Stimulated activated CD8-positive, alpha-beta memory T cell treated with anti-CD3 and anti-CD28 coated beads, Interleukin-7, amount 100 ng/mL, for 48 hours (primary cell): Measurements from ENCODE around the gene STAG2.
"Not testable (repeated sequence)": the region's sequence is repeated elsewhere in the genome, so short reads cannot be mapped to it uniquely, and the experiment has no call there.

Source experiments
- DNase-seq, 2 donors: peaks; one replicate each; pipeline ENCODE4 v3.0.0-alpha.2; 2020; ENCODE audit warnings: low read depth in 1 of 2; ENCODE audit errors: extremely low read depth in 1 of 2

Gene STAG2

GRCh38 chrX:124030520-124030919 lies 69.0 kb downstream of the STAG2 start:
- no peak for DNase-seq

GRCh38 chrX:124033821-124034220 lies 72.3 kb downstream of the STAG2 start:
- DNase-seq: no peak

- no peak for DNase-seq
These were observed 74.2 kb downstream of the STAG2 start for GRCh38 chrX:124035657-124036056.

- no peak for DNase-seq
These were observed 80.5 kb downstream of the STAG2 start for GRCh38 chrX:124042042-124042441.

- no peak for DNase-seq
These were observed 83.6 kb downstream of the STAG2 start for GRCh38 chrX:124045109-124045508.

- DNase-seq: not testable (repeated sequence)
These were observed 122.9 kb downstream of the STAG2 start for GRCh38 chrX:124084417-124084816.

- DNase-seq: no peak
These were observed 123.6 kb downstream of the STAG2 start for GRCh38 chrX:124085063-124085462.

GRCh38 chrX:124086411-124086810 lies 124.9 kb downstream of the STAG2 start:
- DNase-seq: peak in 1 of 2 donors; percentile 4

GRCh38 chrX:124087000-124087746 lies 125.7 kb downstream of the STAG2 start:
- no peak for DNase-seq

- no peak for DNase-seq
These were observed 131.7 kb downstream of the STAG2 start for GRCh38 chrX:124093222-124093621.

DNA sequence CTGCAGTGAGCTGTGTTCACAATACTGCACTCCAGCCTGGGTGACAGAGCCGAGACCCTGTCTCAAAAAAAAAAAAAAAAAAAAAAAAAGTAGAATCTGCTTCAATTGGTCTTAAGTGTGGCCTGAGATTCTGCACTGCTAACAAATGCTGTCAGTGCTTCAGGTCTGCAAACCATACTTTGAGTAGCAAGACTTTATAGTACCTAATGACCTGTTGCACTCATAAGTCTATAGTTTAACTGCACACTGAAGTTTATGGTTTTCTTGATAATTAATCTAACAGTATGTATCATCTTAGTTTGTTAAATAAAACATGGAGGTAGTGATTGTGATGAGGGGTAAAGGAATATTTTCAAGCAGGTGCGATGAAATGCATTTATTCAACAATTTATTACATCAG lies 135.6 kb downstream of the STAG2 start:
- no peak for DNase-seq

GRCh38 chrX:124098089-124098488 lies 136.6 kb downstream of the STAG2 start:
- no peak for DNase-seq

DNA sequence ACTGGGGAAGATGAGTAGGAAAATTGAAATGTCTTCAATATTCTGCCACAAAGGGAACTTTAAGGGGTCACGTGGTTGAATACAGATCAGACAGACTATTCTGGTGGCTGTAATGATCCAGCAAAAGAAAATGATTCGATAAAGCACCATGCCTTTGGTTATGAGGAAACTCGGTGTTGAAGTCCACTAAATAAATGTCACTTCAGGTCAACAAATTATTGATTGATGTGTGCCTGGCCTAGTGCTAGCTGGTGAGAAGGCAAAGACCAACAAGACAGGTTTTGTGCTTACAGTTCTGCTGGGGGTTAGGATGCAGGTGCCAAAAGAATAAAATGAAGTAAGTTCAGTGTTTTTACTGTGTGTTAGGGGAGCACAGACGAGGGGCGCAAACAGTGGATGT lies 142.5 kb downstream of the STAG2 start:
- DNase-seq: no peak

GRCh38 chrX:124104512-124104911 lies 143.0 kb downstream of the STAG2 start:
- DNase-seq: not testable (repeated sequence)

GRCh38 chrX:124113621-124114600 lies 152.4 kb downstream of the STAG2 start:
- no peak for DNase-seq

- DNase-seq: no peak
These were observed 155.8 kb downstream of the STAG2 start for GRCh38 chrX:124117325-124117724.

DNA sequence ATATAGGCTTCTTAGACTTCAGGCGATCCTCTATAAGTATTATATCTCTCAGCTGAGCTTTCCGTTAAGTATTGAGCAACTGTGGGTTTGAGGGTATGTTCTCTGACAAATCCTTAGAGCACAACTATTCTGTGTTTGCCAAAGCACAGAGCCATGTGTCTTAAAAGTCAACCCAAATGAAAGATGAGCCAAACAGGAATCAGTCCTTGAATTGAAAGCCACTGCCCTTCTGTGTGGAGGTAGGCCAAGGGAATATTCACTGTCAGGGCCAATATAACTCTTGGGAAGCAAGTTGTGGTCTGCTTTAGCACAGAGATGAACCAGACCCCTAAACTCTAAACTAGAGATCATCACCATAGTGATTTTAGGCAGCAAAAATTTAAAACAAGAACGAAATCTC lies 164.0 kb downstream of the STAG2 start:
- no peak for DNase-seq

DNA sequence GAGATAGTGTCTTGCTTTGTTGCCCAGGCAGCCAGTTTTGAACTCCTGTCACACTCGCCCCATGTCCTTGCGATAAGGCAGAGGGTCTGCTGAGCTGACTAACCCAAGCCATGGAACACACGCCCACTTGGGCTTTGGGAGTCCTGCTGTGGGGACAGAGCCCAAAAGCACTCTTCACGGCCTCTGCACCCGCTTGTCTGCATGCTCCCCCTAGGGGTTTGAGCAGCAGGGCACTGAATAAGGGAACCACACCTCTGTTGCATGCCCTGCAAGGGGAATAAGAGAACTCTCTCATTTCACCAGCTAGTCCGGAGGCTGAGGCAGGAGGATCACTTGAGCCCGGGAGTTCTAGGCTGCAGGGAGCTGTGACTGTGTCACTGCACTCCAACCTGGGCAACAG lies 166.0 kb downstream of the STAG2 start:
- no peak for DNase-seq

- not testable (repeated sequence) for DNase-seq
These were observed 170.9 kb downstream of the STAG2 start for GRCh38 chrX:124132437-124132836.

- no peak for DNase-seq
These were observed 184.2 kb downstream of the STAG2 start for GRCh38 chrX:124145749-124146148.

DNA sequence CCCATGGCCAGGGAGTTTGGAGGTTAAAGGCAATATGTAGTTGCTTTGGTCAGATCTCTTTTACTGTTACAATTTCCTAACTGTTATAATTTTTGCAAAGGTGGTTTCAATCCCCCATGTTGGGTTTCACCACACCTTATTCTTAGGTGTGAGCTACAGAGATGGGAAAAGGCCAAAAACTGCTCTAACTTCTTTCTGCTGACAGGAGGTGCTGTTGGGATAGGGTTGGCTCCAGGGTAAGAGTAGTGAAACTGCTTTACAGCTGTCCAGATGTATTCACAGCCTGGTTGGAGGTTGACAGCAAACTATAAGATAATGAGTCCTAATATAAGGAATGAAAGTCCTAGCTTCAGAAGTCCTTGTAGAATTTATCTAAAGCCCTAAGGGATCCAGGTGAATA lies 189.7 kb downstream of the STAG2 start:
- no peak for DNase-seq
